ENCODE measurements around the gene SYT15. TPM values are rescaled to one million over a fixed set of nuclear protein-coding genes. Genes with fewer than 3 reads are reported as not detected.

Gene SYT15
- total and polyA plus RNA-seq, 2 donors (not counting 3 experiments of a cell fraction or from before 2014, with no cell fraction given), result 0.50 to 0.75 TPM

GRCh38 chr10:46553238-46554049 lies 25.5 kb upstream of the SYT15 start:
- Histone ChIP-seq H3K27ac (ENCODE audit: insufficient read depth, low read depth, low read length) (no peak overlapping the region), H4K20me1 (replicated peaks; ENCODE audit: control insufficient read depth, extremely low read depth, insufficient read depth, low read length) (no peaks in the 10 kb centered on the region), H3K4me2 (ENCODE audit: insufficient read depth, low read length) (no peak overlapping the region), H3K4me3 (replicated peaks in 1 of 3; ENCODE audit: insufficient read depth in 1 of 3, low read depth in 1 of 3, low read length in 3 of 3) (no peak overlapping the region), H3K9me3 (replicated peaks; ENCODE audit: control insufficient read depth, insufficient read depth, low read length) (no peaks in the 10 kb centered on the region), H3K36me3 (ENCODE audit: control insufficient read depth in 2 of 2, extremely low read depth in 1 of 2, insufficient read depth in 2 of 2, low read length in 2 of 2) (no peaks in the 10 kb centered on the region), H3K4me1 (ENCODE audit: control insufficient read depth, extremely low read depth, insufficient read depth, low read length) (no peaks in the 10 kb centered on the region), H2AFZ (ENCODE audit: low read depth, low read length) (no peak overlapping the region), H3K27me3 (ENCODE audit: control insufficient read depth in 2 of 2, insufficient read depth in 2 of 2, low read length in 2 of 2) (peaks cover 19 to 26% of the 10 kb centered on the region in 2 experiments), H3K9me1 (replicated peaks; ENCODE audit: control insufficient read depth, extremely low read depth, insufficient read depth, low read length) (no peaks in the 10 kb centered on the region), H3K9ac (replicated peaks; ENCODE audit: extremely low read depth, insufficient read depth, low read length) (no peak overlapping the region), H3K79me2 (ENCODE audit: control insufficient read depth, insufficient read depth, low read length) (no peaks in the 10 kb centered on the region)
- no TSS peak for BruUV-seq (replicated peaks)
- FAIRE-seq (no peak), DNase-seq (ENCODE audit: low read depth, low spot score) (no peak)
- no peak for TF ChIP-seq POLR2A (IDR thresholded peaks at IDR 0.05; ENCODE audit: low read depth, low read length)
- TF ChIP-seq GATA2 (IDR thresholded peaks at IDR 0.05; ENCODE audit: insufficient read depth, insufficient read length, low read depth, low read length), result no peak
- TF ChIP-seq, protein P1, sequence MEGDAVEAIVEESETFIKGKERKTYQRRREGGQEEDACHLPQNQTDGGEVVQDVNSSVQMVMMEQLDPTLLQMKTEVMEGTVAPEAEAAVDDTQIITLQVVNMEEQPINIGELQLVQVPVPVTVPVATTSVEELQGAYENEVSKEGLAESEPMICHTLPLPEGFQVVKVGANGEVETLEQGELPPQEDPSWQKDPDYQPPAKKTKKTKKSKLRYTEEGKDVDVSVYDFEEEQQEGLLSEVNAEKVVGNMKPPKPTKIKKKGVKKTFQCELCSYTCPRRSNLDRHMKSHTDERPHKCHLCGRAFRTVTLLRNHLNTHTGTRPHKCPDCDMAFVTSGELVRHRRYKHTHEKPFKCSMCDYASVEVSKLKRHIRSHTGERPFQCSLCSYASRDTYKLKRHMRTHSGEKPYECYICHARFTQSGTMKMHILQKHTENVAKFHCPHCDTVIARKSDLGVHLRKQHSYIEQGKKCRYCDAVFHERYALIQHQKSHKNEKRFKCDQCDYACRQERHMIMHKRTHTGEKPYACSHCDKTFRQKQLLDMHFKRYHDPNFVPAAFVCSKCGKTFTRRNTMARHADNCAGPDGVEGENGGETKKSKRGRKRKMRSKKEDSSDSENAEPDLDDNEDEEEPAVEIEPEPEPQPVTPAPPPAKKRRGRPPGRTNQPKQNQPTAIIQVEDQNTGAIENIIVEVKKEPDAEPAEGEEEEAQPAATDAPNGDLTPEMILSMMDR (IDR thresholded peaks at IDR 0.05; ENCODE audit: extremely low read depth in 1 of 2, insufficient read depth in 1 of 2, low read depth in 1 of 2, low read length in 2 of 2), result no peak
- TF ChIP-seq JUN (IDR thresholded peaks at IDR 0.05; ENCODE audit: borderline replicate concordance, insufficient read depth, insufficient read length, low read depth), result no peak
- TF ChIP-seq, protein P2, sequence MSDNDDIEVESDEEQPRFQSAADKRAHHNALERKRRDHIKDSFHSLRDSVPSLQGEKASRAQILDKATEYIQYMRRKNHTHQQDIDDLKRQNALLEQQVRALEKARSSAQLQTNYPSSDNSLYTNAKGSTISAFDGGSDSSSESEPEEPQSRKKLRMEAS (IDR thresholded peaks at IDR 0.05; ENCODE audit: insufficient read depth, insufficient read length), result no peak
- no peak for TF ChIP-seq MYC (IDR thresholded peaks at IDR 0.05; ENCODE audit: low read depth, low read length)
- TF ChIP-seq FOS (IDR thresholded peaks at IDR 0.05; ENCODE audit: borderline replicate concordance, insufficient read depth, low read length), result no peak
- TF ChIP-seq EZH2 (IDR thresholded peaks at IDR 0.05; ENCODE audit: borderline replicate concordance, low read depth, low read length, severe bottlenecking), result no peak
- TF ChIP-seq POLR2AphosphoS5 (IDR thresholded peaks at IDR 0.05; ENCODE audit: insufficient read depth, low read depth, low read length), result no peak
- CTCF ChIA-PET, result interaction anchor here (0.8 to 2.3 kb wide), 5 partner anchors 8 to 325 kb away, joined by 3 to 14 read pairs (median 4); no protein-coding TSS in a partner anchor
- intact Hi-C loops (cut with micrococcal nuclease) (no loop called here), dilution Hi-C loops (cut with MboI; ENCODE audit: extremely low pct_ligation_motif_present, low sequenced_read_pairs) (no loop called here)
- POLR2A ChIA-PET, result no interaction called here
